Epithelial cell of esophagus (primary cell): ENCODE results near the gene TRMT1.

Experiments
- DNase-seq: peaks from one replicate; pipeline ENCODE4 v3.0.0; 2010; ENCODE audit warnings: low read depth
- H3K4me3 ChIP-seq: 2 replicates; pipeline ENCODE4 v1.5.1; 2011; ENCODE audit warnings: mild to moderate bottlenecking, low read length, control low read depth
- TF ChIP-seq, protein P1 (sequence below): IDR thresholded peaks from 2 replicates; pipeline ENCODE4 v1.5.1; 2011; ENCODE audit warnings: low read depth, mild to moderate bottlenecking, low read length, control low read depth, inconsistent platforms; ENCODE audit not compliant: insufficient read depth; ENCODE audit errors: missing control alignments

The TRMT1 gene

DNA sequence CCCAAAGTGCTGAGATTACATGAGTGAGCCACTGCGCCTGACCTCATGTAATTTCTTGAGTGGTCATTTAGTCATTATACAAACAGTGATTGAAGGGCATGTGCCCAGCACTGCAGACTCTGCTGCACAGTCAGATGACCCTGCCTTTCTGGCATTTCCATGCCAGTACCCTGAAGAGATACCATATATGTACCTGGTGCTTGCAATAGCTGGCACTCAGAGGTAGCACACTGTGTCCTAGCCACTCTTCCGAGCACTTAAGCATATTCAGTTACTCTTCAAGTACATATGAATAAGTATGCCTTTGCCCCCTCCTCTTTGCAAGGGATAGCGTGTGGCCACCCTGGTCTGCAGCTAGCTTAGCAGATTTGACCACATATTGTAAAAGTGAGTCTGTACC lies 18.1 kb upstream of the TRMT1 start:
- H3K4me3 ChIP-seq, result no peak overlapping the region
- no peak for DNase-seq
- TF ChIP-seq, protein P1, sequence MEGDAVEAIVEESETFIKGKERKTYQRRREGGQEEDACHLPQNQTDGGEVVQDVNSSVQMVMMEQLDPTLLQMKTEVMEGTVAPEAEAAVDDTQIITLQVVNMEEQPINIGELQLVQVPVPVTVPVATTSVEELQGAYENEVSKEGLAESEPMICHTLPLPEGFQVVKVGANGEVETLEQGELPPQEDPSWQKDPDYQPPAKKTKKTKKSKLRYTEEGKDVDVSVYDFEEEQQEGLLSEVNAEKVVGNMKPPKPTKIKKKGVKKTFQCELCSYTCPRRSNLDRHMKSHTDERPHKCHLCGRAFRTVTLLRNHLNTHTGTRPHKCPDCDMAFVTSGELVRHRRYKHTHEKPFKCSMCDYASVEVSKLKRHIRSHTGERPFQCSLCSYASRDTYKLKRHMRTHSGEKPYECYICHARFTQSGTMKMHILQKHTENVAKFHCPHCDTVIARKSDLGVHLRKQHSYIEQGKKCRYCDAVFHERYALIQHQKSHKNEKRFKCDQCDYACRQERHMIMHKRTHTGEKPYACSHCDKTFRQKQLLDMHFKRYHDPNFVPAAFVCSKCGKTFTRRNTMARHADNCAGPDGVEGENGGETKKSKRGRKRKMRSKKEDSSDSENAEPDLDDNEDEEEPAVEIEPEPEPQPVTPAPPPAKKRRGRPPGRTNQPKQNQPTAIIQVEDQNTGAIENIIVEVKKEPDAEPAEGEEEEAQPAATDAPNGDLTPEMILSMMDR, result no peak

DNA sequence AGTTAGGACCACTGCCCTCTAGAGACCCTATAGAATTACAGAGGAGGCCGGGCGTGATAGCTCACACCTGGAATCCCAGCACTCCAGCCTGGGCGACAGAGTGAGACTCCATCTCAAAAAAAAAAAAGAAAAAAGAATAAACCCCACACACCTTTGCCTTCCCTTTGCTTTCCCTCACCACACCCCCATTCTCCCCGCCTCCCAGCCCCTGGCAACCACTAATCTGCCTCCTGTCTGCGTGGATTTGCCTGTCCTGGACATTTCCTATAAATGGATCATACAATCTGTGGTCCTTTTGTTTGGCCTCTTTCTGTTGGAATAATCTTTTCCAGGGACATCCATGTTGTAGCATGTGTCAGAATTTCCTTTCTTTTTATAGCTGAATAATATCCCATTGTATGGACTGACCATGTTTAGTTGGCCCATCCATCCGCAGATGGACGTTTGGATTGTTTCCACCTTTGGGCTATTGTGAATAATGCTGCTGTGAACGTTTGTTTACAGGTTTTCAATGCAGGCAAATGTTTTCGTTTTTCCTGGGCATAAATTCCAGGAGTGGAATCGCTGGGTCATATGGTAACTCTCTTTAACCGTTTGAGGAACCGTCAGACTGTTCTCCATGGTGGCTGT lies 16.8 kb upstream of the TRMT1 start:
- TF ChIP-seq, protein P1, result no peak
- H3K4me3 ChIP-seq, result no peak overlapping the region
- DNase-seq, result no peak

DNA sequence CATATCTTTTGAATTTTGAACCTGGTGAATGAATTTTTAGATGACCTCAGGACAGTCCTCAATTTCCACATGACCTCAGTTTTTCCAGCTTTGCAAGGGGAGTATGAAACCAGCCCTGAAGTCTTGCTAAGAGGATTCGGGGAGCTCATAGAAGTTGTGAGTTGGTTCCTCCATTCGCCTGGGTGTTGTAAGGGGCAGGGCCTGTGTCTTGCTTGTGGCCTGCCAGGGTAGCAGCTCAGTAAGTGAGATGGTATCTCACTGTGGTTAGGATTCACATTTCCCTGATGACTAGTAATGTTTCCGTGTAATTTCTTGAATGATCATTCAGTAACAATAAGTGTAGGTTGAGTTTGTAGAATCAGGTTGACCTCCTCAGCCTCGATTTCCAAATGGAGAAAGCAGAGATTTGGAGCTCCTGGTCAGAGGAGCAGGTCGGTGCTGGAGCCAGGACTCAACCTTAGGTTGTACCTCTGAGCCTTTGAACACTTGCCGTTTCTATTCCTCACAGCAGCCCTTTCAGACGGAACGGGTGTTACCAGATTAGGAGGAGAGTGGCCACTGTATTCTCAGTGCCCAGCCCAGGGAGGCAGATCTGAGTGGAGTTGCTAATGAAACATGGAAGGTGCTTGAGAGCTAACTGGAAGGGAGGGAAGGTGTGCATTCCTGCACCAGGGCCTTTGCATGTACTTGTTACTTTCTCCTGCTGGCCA lies 16.1 kb upstream of the TRMT1 start:
- no peak overlapping the region for H3K4me3 ChIP-seq
- TF ChIP-seq, protein P1, result no peak
- DNase-seq, result no peak

DNA sequence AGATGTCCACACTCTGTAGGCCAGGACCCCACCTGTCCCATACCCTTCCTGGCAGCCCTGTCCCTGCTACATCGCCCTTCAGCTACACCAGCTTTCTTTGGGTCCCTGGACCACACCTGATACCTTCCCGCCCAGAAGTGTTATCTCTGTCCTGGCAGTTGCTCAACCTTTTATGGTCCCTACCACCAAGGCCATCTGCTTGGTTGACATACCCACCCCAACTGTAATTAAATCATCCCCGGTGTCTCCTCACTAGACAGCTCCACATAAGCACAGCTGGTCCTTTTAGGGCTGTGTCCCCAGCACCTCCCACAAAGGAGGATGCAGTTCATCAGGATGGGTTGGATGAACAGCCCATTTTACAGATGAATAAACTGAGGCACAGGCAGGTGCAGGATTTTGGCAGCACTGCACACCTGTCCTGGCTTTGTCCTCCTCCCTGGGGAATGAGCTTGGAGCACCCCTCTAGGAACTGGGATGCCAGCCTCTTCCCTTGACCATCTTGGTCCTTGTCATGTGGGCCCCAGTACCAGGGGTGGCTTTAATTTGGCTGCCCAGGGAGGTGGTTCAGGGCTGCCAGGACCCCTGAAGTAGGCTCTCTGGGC lies 14.4 kb upstream of the TRMT1 start:
- no peak overlapping the region for H3K4me3 ChIP-seq
- no peak for DNase-seq
- TF ChIP-seq, protein P1, result no peak

DNA sequence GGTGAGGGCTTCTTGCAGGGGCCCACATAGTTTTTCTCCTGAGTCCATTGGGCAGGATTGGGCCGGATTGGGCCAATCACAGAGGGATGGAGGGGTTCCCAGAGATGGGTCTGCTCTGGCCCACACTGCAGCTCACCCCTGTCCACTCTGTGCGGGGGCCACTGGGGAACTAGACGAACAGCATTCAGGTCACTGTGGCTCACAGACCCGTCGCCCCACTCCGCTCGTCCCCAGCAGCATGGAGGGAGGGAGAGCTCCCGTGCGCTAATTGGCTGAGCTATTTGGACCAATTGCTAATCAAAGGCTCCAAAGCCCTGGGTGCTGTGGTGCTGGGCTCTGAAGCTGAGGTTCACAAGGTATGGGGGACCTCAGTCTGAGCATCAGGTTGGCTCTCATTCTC lies 12.8 kb upstream of the TRMT1 start:
- TF ChIP-seq, protein P1, result no peak
- no peak overlapping the region for H3K4me3 ChIP-seq
- DNase-seq, result no peak

DNA sequence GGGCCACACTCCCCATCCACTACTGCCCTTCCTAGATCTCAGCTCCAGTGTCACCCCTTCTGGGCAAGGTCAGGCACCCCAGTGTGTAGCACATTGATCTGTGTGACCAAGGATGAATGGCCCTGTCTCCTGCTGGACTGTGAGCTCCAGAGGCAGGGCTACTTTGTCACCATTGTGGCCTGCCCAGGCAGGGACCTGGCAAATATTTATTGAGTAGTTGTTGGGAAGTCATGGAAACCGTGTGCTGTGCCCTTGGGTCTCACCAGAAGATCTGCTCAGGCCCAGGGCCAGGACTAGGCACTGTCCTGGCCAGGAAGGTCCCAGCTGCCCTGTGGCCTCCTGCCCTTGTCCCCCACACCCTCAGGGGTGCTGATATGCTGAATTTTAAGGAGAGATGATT lies 12.0 kb upstream of the TRMT1 start:
- no peak overlapping the region for H3K4me3 ChIP-seq
- DNase-seq, result no peak
- TF ChIP-seq, protein P1, result no peak
